H9 (cell line): Measurements from ENCODE around the gene ZNF821. TPM values are rescaled to one million over a fixed set of nuclear protein-coding genes. Genes with fewer than 3 reads are reported as not detected.

Experiments
- DNase-seq: peaks from one replicate; pipeline ENCODE4 v3.0.0-alpha.2; 2017
- H2AFZ ChIP-seq: one replicate; pipeline ENCODE4 v1.6.1; 2013; ENCODE audit warnings: mild to moderate bottlenecking, low read length, control low read depth, moderate library complexity
- H2AK5ac ChIP-seq: 2 replicates; pipeline ENCODE4 v1.6.1; 2013; ENCODE audit warnings: low read length, control low read depth, mixed read lengths; ENCODE audit not compliant: insufficient read length
- H2BK120ac ChIP-seq: one replicate; pipeline ENCODE4 v1.6.1; 2013; ENCODE audit warnings: low read depth, mild to moderate bottlenecking, low read length, control low read depth, inconsistent platforms; ENCODE audit not compliant: poor library complexity, severe bottlenecking
- H2BK12ac ChIP-seq: 2 replicates; pipeline ENCODE4 v1.6.1; 2013; ENCODE audit warnings: low read length, control low read depth, mixed read lengths, low read depth; ENCODE audit not compliant: insufficient read length
- H2BK15ac ChIP-seq: 2 replicates; pipeline ENCODE4 v1.6.1; 2013; ENCODE audit warnings: low read depth, low read length, control low read depth
- H2BK20ac ChIP-seq: one replicate; pipeline ENCODE4 v1.6.1; 2013; ENCODE audit warnings: low read depth, mild to moderate bottlenecking, low read length, control low read depth, inconsistent platforms; ENCODE audit not compliant: poor library complexity, severe bottlenecking
- H2BK5ac ChIP-seq: 2 replicates; pipeline ENCODE4 v1.6.1; 2013; ENCODE audit warnings: low read length, control low read depth, mixed read lengths; ENCODE audit not compliant: insufficient read length
- H3K14ac ChIP-seq: 2 replicates; pipeline ENCODE4 v1.6.1; 2013; ENCODE audit warnings: low read length, control low read depth; ENCODE audit not compliant: insufficient read depth
- H3K18ac ChIP-seq: 2 replicates; pipeline ENCODE4 v1.6.1; 2013; ENCODE audit warnings: low read depth, mild to moderate bottlenecking, mixed read lengths, low read length, control low read depth; ENCODE audit not compliant: insufficient read length
- H3K23ac ChIP-seq: 2 replicates; pipeline ENCODE4 v1.6.1; 2013; ENCODE audit warnings: low read length, control low read depth, mixed read lengths, low read depth; ENCODE audit not compliant: insufficient read length
- H3K23me2 ChIP-seq: 2 replicates; pipeline ENCODE4 v1.6.1; 2013; ENCODE audit warnings: low read depth, mild to moderate bottlenecking, mixed read lengths, low read length, control low read depth; ENCODE audit not compliant: insufficient read length, poor library complexity, severe bottlenecking
- H3K27ac ChIP-seq: 2 replicates; pipeline ENCODE4 v1.5.1; 2013; ENCODE audit warnings: low read length, control low read depth, mixed read lengths, low read depth; ENCODE audit not compliant: insufficient read length
- H3K27me3 ChIP-seq: 2 replicates; pipeline ENCODE4 v1.6.1; 2013; ENCODE audit warnings: low read length, control low read depth, inconsistent platforms; ENCODE audit not compliant: insufficient read depth
- H3K4ac ChIP-seq: 2 replicates; pipeline ENCODE4 v1.6.1; 2013; ENCODE audit warnings: low read depth, mild to moderate bottlenecking, control low read depth, inconsistent platforms, low read length, moderate library complexity
- H3K4me1 ChIP-seq: 2 replicates; pipeline ENCODE4 v1.6.1; 2013; ENCODE audit warnings: low read length, control low read depth, inconsistent platforms; ENCODE audit not compliant: insufficient read depth
- H3K4me2 ChIP-seq: 2 replicates; pipeline ENCODE4 v1.6.1; 2013; ENCODE audit warnings: low read length, control low read depth, mixed read lengths; ENCODE audit not compliant: insufficient read length, insufficient read depth
- H3K56ac ChIP-seq: 2 replicates; pipeline ENCODE4 v1.6.1; 2013; ENCODE audit warnings: low read depth, mild to moderate bottlenecking, mixed read lengths, low read length, control low read depth; ENCODE audit not compliant: insufficient read length
- H3K79me1 ChIP-seq: 2 replicates; pipeline ENCODE4 v1.6.1; 2013; ENCODE audit warnings: low read depth, mild to moderate bottlenecking, moderate library complexity, low read length, control low read depth, inconsistent platforms; ENCODE audit not compliant: insufficient read depth, poor library complexity, severe bottlenecking
- H3K79me2 ChIP-seq: 2 replicates; pipeline ENCODE4 v1.6.1; 2013; ENCODE audit warnings: low read length, control low read depth, inconsistent platforms; ENCODE audit not compliant: insufficient read depth
- H3K9ac ChIP-seq: 2 replicates; pipeline ENCODE4 v1.6.1; 2013; ENCODE audit warnings: low read length, control low read depth, mixed read lengths; ENCODE audit not compliant: insufficient read length; ENCODE audit errors: extremely low read depth
- H3K9me3 ChIP-seq: one replicate; pipeline ENCODE4 v1.6.1; 2013; ENCODE audit warnings: low read depth, low read length, inconsistent platforms; ENCODE audit not compliant: control insufficient read depth
- H3T11ph ChIP-seq: one replicate; pipeline ENCODE4 v1.6.1; 2013; ENCODE audit warnings: mild to moderate bottlenecking, low read length, control low read depth, inconsistent platforms
- H4K20me1 ChIP-seq: one replicate; pipeline ENCODE4 v1.6.1; 2013; ENCODE audit not compliant: control insufficient read depth, insufficient read length, insufficient read depth
- H4K5ac ChIP-seq: 2 replicates; pipeline ENCODE4 v1.6.1; 2013; ENCODE audit warnings: low read depth, mild to moderate bottlenecking, mixed read lengths, low read length, control low read depth; ENCODE audit not compliant: insufficient read length
- H4K8ac ChIP-seq: replicated peaks from 2 replicates; pipeline ENCODE4 v1.6.1; 2013; ENCODE audit warnings: low read length, control low read depth, mixed read lengths, low read depth; ENCODE audit not compliant: insufficient read length
- H4K91ac ChIP-seq: 2 replicates; pipeline ENCODE4 v1.6.1; 2013; ENCODE audit warnings: low read depth, mild to moderate bottlenecking, moderate library complexity, mixed read lengths, low read length, control low read depth; ENCODE audit not compliant: insufficient read length
- H3K27ac Mint-ChIP-seq, 3 experiments: 2 replicates in 2 of 3; 3 replicates in 1 of 3; pipeline ENCODE4 v1.8.0; 2020 to 2021; ENCODE audit warnings: mixed read lengths in 3 of 3, mild to moderate bottlenecking in 1 of 3, moderate library complexity in 1 of 3
- H3K27me3 Mint-ChIP-seq: 2 replicates; pipeline ENCODE4 v1.8.0; 2021; ENCODE audit warnings: low read depth, mild to moderate bottlenecking, moderate library complexity, mixed read lengths
- H3K36me3 Mint-ChIP-seq, 3 experiments: 2 replicates in 2 of 3; 3 replicates in 1 of 3; pipeline ENCODE4 v1.8.0; 2020 to 2021; ENCODE audit warnings: low read depth in 3 of 3, mixed read lengths in 3 of 3; ENCODE audit not compliant: insufficient read depth in 1 of 3
- H3K4me1 Mint-ChIP-seq, 2 experiments: 2 replicates each; pipeline ENCODE4 v1.8.0; 2020; ENCODE audit warnings: mixed read lengths in 2 of 2
- H3K4me3 Mint-ChIP-seq, 2 experiments: 2 replicates in 1 of 2; 3 replicates in 1 of 2; pipeline ENCODE4 v1.8.0; 2020 to 2021; ENCODE audit warnings: mild to moderate bottlenecking in 2 of 2, mixed read lengths in 2 of 2, moderate library complexity in 1 of 2
- H3K9me3 Mint-ChIP-seq, 2 experiments: 2 replicates in 1 of 2; 3 replicates in 1 of 2; pipeline ENCODE4 v1.8.0; 2020; ENCODE audit warnings: mild to moderate bottlenecking in 2 of 2, mixed read lengths in 2 of 2, moderate library complexity in 1 of 2
- CTCF ChIP-seq: fragments of 200-600 bp; sonication (generic); conservative IDR thresholded peaks from 3 replicates; pipeline ENCODE4 v1.8.0; 2021; ENCODE audit warnings: antibody characterized with exemption, mild to moderate bottlenecking
- WGBS: extraction: QIAGEN DNeasy Blood & Tissue Kit; methylation state at CpG from one replicate; pipeline ENCODE4 v1.1.7; 2013; ENCODE audit warnings: missing lambda C conversion rate, low lambda C conversion rate, mixed read lengths; ENCODE audit not compliant: insufficient read length; ENCODE audit errors: extremely low coverage; 5-methylcytosine and 5-hydroxymethylcytosine counted together
- total RNA-seq: library from RNA; stranded (reverse); gene quantifications from 2 replicates; pipeline ENCODE4 v1.2.1, GENCODE V29; 2021

The ZNF821 gene
- total RNA-seq, 1 experiment from 2014 or later: 12.5 TPM

GRCh38 chr16:71927787-71928186 lies 43.8 kb upstream of the ZNF821 start:
- no peak overlapping the region for H4K8ac ChIP-seq
- peaks cover 2% of the 10 kb centered on the region for H4K20me1 ChIP-seq
- no peak overlapping the region for H3K18ac ChIP-seq
- no peak overlapping the region for H2BK20ac ChIP-seq
- no peaks in the 10 kb centered on the region for H3K79me1 ChIP-seq
- Mint-ChIP-seq H3K4me1 (no peaks in the 10 kb centered on the region), H3K4me3 (no peak overlapping the region), H3K36me3 (peaks cover 47 to 89% (median 71%) of the 10 kb centered on the region in 3 experiments; a peak in 6 of 7 replicates), H3K27me3 (no peaks in the 10 kb centered on the region), H3K9me3 (no peaks in the 10 kb centered on the region), H3K27ac (no peak overlapping the region)
- H3K27ac ChIP-seq: no peak overlapping the region
- H3K4me2 ChIP-seq: no peak overlapping the region
- H3K9me3 ChIP-seq: no peaks in the 10 kb centered on the region
- no peak overlapping the region for H2BK120ac ChIP-seq
- WGBS: no CpG with 5 or more reads among the region's 5 CpGs
- no peak overlapping the region for H3T11ph ChIP-seq
- H3K14ac ChIP-seq: no peak overlapping the region
- no peak overlapping the region for H2BK5ac ChIP-seq
- H3K9ac ChIP-seq: no peak overlapping the region
- no peak overlapping the region for H3K4ac ChIP-seq
- H3K27me3 ChIP-seq: no peaks in the 10 kb centered on the region
- H3K79me2 ChIP-seq: no peaks in the 10 kb centered on the region
- no peak overlapping the region for H3K23ac ChIP-seq
- no peak for TF ChIP-seq CTCF
- no peak overlapping the region for H2AK5ac ChIP-seq
- no peak for DNase-seq
- no peak overlapping the region for H3K56ac ChIP-seq
- no peaks in the 10 kb centered on the region for H3K23me2 ChIP-seq
- H3K4me1 ChIP-seq: no peaks in the 10 kb centered on the region
- H2AFZ ChIP-seq: no peak overlapping the region
- H4K91ac ChIP-seq: no peak overlapping the region
- no peak overlapping the region for H2BK15ac ChIP-seq
- H4K5ac ChIP-seq: no peak overlapping the region
- H2BK12ac ChIP-seq: no peak overlapping the region
